Forelimb muscle (tissue), 1 donor: ENCODE data around the gene APBB3. TPM values are rescaled to one million over a fixed set of nuclear protein-coding genes. Genes with fewer than 3 reads are reported as not detected.
A peak's percentile ranks its signal among the peaks of the same experiment; 100 is the strongest.

ENCODE experiments used
- DNase-seq: peaks from one replicate; pipeline ENCODE4 v3.0.0-alpha.2; 2013; ENCODE audit warnings: low read depth
- polyA plus RNA-seq: library from polyadenylated mRNA; unstranded; fragments of 120-200 nt; gene quantifications from one replicate; pipeline ENCODE4 v1.2.1, GENCODE V29; 2013; ENCODE audit not compliant: insufficient read length

Gene APBB3
- polyA plus RNA-seq, 1 donor: 25.4 TPM

DNA sequence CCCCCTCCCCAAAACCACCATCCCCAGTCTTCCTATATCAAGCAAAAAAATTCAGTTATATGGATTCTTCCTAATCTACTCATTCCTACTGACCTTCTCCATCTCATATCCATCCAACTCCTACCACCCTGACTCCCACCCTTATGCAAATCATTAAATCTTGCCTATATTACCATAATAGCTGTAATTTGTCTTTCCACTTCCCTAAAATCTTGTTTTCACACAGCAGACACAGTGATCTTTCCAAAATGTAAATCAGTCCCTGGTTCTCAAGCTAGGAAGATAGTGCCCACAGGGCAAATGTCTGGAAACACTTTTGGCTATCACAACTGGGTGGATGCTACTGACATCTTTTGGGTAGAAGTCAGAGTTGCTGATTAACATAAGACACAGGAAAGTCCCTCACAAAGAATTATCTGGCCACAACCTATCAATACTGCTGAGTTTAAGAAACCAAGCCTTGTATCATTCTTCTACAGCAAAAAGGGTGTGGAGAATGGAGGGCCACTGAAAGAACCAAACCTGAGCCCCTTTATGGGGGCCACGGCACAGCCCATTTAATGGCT lies 8.6 kb downstream of the APBB3 start:
- no peak for DNase-seq

GRCh38 chr5:140554454-140554853 lies 9.9 kb downstream of the APBB3 start:
- DNase-seq: no peak

GRCh38 chr5:140553657-140554056 lies 10.7 kb downstream of the APBB3 start:
- DNase-seq: no peak

DNA sequence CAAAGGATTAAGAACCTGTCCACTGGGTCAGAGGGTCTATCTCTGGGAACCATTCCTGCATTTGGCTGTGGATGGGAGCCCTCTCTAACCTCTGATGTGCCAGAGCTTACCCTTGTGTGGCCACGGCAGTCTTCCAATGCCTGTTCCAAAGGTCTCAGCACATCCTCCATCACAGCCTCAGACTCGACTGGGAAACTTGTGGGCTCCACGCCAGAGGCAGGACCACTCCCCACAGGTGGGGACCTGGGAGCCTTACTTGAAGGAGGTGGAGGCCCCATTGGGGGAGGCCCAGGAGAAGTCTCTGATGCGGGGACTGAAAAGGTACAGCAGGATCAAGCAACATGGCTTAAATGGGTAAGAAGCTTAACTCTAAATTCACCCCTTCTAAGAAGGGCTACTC lies 12.5 kb downstream of the APBB3 start:
- DNase-seq: no peak

DNA sequence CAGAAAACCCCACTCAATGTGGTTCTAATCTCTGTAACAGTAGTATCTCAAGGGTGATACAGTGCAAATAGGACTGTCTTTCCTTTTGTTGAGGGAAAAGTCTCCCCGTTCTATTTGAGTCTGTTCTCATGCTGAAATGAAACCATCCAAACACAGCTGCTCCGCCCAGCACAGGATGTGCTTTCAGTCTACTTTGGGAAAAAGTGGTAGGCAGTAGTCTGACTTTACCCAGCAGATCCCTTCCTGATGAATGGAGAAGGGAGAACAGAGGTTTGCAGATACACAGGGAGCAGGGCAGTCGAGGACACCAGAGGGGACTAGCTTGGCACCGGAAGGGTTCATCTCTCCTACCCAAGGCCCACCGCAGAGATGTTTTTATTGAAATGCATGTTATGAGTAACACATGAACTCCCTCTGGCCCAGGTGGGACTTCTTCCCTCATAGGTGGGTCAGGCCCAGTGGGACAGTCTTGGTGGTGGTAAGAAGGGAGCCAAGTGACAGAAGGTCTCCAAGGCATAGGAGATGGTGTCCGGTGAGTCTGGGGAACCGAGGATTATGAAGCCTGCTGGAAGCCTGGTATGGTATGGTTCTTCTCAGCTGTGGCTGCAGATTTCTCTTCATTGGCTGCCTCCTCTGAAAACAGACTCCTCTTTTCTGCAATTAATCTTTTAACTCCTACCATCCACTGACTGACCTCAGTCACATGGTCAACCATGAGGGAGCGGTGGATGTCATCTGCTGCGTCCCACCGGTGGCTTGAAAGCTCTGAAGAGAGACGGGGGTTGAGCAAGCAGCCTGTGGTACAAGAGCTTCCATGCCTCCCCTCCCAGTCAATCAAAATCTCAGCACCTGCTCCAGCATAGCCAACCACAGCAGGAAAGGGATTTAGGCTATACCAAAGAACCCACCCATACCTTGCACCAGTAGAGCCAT lies 14.0 kb downstream of the APBB3 start:
- no peak for DNase-seq

DNA sequence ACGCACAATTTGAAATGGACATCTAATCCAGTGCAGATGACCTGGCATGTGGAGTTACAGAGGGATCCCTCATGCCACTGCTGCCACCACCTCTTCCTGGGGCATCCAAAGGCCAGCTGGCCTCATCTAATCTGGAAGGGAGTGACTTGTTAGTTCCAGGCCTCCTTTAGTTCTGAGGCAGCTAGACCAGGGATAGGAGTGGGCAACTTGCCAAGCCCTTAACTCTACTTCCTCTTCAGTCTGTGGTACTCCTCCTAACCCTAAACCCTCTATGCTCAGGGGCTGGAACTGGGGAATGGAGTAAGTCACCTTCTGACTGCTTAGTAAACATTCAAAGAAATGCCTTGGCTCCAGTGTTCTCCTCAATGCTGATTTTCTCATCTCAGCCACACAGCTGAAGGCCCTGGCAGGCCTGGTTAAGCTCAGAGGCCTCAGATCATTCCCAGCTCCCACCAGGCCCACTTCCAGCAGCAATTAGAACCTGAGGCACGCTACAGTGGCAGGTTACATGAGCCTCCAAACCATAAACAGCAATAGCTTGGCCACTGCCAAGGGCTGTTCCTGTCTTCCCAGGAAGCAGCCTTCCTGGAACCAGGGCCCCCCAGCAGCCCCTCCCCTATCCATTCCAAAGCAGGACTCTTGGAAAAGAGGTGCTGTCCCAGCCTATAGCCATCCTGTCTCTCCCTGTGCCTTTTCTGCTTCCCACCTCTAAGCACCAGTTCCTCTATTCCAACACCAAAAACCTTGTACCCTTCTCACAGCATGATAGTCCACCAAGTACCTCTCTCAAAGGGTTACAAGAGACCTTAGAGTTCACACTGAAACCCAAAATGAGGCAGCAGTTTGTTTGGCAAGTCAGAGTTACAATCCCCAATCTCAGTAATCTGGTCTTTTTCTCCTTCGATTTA lies 14.9 kb downstream of the APBB3 start:
- DNase-seq: no peak

DNA sequence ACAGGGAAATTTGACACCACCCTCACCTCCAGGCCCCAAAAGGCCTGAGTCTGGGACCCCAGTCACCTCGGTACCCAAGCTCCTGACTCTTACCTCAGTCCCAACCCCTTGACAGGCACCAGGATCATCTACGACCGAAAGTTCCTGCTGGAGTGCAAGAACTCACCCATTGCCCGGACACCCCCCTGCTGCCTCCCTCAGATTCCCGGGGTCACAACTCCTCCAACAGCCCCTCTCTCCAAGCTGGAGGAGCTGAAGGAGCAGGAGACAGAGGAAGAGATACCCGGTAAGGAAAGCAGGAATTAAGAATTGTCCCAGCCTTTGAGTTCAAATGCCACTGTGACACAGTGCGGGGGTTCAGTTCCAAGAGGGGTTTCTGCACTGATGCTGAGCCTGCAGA lies 15.6 kb downstream of the APBB3 start:
- DNase-seq: no peak

- no peak for DNase-seq
These were observed 16.1 kb downstream of the APBB3 start for GRCh38 chr5:140548300-140548688.

DNA sequence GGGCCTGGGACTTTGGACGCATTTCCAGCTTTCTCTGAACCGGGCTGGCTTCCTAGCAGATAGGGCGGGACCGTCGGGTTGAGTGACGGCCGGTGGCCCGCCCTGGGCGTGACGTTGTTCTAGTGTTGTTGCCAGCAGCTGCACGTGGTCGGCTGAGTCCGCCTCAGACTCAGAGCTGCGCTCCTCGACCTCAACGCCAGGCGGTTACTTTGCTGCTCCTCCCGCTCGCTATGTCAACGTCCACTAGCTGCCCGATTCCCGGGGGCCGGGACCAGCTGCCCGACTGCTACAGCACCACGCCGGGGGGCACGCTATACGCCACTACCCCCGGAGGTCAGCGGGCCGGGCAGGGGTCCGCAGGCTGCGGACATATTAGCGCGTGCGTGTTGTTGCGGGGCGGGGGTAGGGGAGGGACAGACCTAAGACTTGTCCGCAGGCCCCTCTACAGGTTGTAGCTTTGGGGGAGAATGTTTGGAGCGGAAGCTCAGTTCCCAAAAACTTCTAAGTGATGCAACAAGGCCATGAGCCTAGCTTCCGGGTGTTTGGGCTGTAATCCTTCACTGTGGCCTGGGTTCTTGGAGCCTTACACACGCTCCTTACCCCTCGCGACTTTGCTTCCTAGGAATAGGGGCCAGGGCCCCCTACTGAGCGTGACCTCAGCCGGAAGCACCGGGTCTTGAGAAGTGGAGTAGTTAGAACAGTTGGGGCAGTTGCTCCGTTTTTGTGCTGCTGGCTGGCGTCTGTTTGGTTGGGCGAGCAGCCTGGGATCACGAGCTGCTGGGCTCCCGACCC lies 16.7 kb downstream of the APBB3 start, which contains the start of gene EIF4EBP3:
Gene EIF4EBP3, plus strand, starts transcription at position 155 of the 792 bp plus-strand sequence. Its CDS starts 76 bp downstream, at position 231.
- peak; percentile 95 for DNase-seq

DNA sequence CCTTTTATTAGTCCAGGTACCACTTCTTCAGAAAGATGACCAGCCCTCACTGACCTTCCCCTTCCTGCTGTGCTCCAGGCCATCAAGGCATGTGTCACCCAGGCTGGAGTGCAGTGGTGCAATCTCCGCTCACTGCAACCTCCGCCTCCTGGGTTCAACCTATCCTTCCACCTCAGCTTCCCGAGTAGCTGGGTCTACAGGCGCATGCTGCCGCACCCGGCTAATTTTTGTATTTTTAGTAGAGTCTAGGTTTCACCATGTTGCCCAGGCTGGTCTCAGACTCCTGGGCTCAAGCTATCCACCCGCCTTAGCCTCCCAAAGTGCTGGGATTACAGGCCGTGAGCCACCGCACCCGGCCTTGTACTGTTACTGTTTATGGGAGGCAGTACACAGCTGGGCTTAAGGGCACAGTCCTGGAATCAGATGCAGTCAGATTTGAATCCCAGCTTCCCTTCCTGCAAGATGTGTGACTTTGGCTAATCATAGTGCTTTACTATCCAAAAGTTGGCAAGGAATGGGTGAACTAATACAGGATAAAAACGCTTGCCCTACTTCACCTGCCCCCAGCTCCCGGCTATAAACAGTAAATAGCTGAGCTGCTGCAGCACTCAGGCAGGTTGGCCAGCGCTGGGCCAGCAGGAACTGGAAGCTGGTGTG lies 17.4 kb downstream of the APBB3 start:
- no peak for DNase-seq

DNA sequence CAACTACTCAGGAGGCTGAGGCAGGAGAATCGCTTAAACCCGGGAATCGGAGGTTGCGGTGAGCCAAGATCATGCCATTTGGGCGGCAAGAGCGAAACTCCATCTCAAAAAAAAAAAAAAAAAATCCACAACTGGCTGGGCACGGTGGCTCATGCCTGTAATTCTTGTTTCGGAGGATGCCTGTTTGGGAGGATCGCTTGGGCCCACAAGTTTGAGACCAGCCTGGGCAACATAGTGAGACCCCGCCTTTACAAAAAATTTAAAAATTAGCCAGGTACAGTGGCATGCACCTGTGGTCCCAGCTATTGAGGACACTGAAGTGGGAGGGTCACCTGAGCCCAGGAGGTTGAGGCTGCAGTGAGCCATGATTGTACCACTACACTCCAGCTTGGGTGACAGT lies 18.8 kb downstream of the APBB3 start:
- DNase-seq: no peak

DNA sequence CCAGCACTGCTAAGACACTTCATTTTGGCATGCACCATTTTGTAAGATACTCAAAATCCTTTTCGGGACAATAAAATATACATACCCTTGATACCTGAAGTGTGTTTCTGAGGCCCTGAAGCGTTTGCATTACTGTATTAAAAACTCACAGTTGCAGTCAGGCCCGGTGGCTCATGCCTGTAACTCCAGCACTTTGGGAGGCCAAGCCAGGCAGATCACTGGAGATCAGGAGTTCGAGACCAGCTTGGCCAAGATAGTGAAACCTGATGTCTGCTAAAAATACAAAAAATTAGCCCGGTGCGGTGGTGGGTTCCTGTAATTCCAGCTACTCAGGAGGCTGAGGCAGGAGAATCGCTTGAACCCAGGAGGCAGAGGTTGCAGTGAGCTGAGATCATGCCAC lies 19.4 kb downstream of the APBB3 start:
- DNase-seq: no peak

DNA sequence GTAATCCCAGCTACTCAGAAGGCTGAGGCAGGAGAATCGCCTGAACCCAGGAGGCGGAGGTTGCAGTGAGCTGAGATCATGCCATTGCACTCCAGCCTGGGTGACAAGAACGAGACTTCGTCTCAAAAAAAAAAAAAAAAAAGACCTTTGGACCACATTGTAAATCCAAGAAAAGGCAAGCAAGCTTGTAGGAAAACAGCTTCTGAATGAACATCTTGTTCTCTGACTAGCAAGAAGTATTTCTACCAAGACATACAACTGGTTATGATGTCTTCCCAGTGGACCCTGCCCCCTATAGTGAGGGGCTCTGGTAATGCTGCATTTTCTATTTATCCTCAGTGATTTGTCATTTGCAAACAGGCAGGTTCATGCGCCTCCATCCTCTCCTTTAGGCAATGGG lies 21.4 kb downstream of the APBB3 start:
- DNase-seq: no peak

DNA sequence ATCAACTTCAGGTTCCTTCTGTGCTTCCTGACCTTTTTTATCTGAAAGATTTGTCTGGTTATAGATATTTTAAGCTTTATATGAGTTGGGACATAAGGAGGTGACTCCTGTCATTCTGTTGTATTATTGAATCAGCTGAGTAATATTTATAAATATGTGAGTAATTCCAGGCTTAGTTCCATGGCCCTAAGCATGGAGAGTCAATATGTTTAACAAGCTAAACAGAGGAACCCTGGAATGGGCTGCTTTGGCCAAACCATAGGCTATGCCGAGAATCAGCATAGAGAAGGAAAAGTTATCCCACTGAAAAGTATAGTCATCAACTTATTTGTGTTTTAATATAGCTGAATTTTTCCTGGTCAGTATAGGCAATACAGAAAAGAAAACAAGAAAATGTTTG lies 24.2 kb downstream of the APBB3 start:
- DNase-seq: no peak

DNA sequence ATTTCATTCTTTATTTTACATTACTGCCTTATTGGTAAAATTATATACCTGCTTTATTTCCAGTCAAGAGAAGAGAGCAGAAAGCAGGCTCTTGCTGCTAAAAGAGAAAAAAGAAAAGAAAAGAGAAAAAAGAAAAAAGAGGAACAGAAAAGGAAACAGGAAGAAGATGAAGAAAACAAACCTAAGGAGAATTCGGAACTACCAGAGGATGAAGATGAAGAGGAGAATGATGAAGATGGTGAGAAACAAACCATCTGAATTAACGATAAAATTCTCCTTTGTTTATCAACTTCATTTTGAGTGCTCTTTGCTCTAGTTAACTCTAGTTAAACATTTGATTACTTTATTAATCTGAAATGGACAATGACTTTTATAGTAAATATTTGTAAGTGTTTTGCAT lies 40.4 kb downstream of the APBB3 start:
- no peak for DNase-seq

DNA sequence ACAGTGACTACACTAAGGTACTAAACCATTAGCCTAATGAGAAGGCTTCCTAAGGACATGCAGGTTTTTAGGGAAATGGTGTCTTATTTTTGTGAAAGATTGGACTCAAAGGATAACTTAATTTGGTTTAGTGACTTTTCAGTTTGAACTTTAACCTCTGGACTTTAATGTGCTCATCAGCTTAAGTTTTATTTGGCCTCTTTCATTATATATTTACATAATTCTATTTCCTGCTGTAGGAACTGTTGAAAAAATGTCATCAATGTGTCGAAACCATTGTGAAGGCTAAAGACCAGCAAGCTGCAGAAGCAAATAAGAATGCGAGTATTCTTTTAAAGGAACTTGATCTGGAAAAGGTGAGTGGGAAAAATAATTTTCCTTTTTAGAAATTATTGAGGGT lies 51.3 kb downstream of the APBB3 start:
- no peak for DNase-seq

DNA sequence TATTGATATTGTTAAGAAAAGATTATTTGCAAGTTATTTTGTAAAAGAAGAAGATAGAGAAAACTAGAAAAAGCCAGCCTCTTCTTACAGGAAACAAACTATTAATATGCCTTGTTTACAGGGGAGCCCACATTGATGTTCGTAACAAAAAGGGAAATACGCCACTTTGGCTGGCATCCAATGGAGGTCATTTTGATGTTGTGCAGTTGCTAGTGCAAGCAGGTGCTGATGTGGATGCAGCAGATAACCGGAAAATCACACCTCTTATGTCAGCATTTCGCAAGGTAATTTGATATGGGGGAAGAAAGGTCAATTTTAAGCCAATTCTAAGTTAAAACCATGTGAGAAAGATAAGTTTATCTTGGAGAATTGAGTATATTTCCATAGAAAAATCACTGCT lies 54.5 kb downstream of the APBB3 start:
- no peak for DNase-seq
